Prostate gland (tissue), 2 donors: ENCODE data around the gene B4GALNT1. TPM values are rescaled to one million over a fixed set of nuclear protein-coding genes. Genes with fewer than 3 reads are reported as not detected.
"Not testable (repeated sequence)": the region's sequence is repeated elsewhere in the genome, so short reads cannot be mapped to it uniquely, and the experiment has no call there.

ENCODE experiments used
- DNase-seq: peaks from one replicate; pipeline ENCODE4 v3.0.0-alpha.2; 2019; ENCODE audit warnings: low spot score
- H3K27ac ChIP-seq, 2 donors: fragments of 200-600 bp; sonication (generic); 2 replicates each; pipeline ENCODE4 v1.5.1; 2017 to 2019
- H3K27me3 ChIP-seq: fragments of 200-600 bp; sonication (generic); replicated peaks from 2 replicates; pipeline ENCODE4 v1.5.1; 2019; ENCODE audit not compliant: insufficient read depth
- H3K36me3 ChIP-seq, 2 donors: fragments of 200-600 bp; sonication (generic); 1 replicate in 1 of 2; 2 replicates in 1 of 2; pipeline versions ENCODE4 v1.5.1 to v1.8.1; 2017 to 2019
- H3K4me1 ChIP-seq: fragments of 200-600 bp; sonication (generic); replicated peaks from 2 replicates; pipeline ENCODE4 v1.5.1; 2019
- H3K4me3 ChIP-seq, 2 donors: fragments of 200-600 bp; sonication (generic); 2 replicates each; pipeline ENCODE4 v1.5.1; 2017 to 2019
- H3K9me3 ChIP-seq: fragments of 200-600 bp; sonication (generic); 2 replicates; pipeline ENCODE4 v1.5.1; 2017
- POLR2A ChIP-seq: fragments of 450-650 bp; IDR thresholded peaks from one replicate; pipeline ENCODE4 v1.6.1; 2016; ENCODE audit warnings: antibody characterized with exemption, mild to moderate bottlenecking
- POLR2AphosphoS5 ChIP-seq: sonication (generic); formaldehyde crosslinking; IDR thresholded peaks from one replicate; pipeline ENCODE4 v1.6.1; 2017; ENCODE audit warnings: antibody characterized with exemption
- WGBS: methylation state at CpG from one replicate; pipeline ENCODE4 v1.1.5; 2018; 5-methylcytosine and 5-hydroxymethylcytosine counted together
- intact Hi-C: fragments of 100-400 bp; cut with DNase I; formaldehyde crosslinking; loops from one replicate; pipeline ENCODE4 v1.14.2; 2022
- total RNA-seq, 2 donors: library from RNA; depleted of rRNA; stranded (reverse); fragments of >200 nt; gene quantifications; one replicate each; pipeline ENCODE4 v1.1.0, GENCODE V29; 2016
- TF ChIP-seq, protein P1 (sequence below), 4 experiments: fragments of 200-600 bp in 2 of 4; fragments of 450-650 bp in 2 of 4; sonication (generic) in 2 of 4; IDR thresholded peaks; 1 replicate in 3 of 4; 2 replicates in 1 of 4; pipeline ENCODE4 v1.5.1; 2016 to 2019; ENCODE audit warnings: antibody characterized with exemption in 4 of 4, mild to moderate bottlenecking in 2 of 4, moderate library complexity in 2 of 4

Gene B4GALNT1
- total RNA-seq, 2 donors from 2014 or later = 2.2 to 6.7 TPM

- Histone ChIP-seq H3K4me1 (no peaks in the 10 kb centered on the region), H3K9me3 (no peaks in the 10 kb centered on the region), H3K36me3 (no peaks in the 10 kb centered on the region), H3K27ac (no peak overlapping the region), H3K4me3 (no peak overlapping the region), H3K27me3 (no peaks in the 10 kb centered on the region)
- intact Hi-C loops = no loop called here
- 78% methylated on average over 5 of the region's 5 CpGs for WGBS
- TF ChIP-seq POLR2AphosphoS5 (no peak), POLR2A (no peak)
- TF ChIP-seq, protein P1, sequence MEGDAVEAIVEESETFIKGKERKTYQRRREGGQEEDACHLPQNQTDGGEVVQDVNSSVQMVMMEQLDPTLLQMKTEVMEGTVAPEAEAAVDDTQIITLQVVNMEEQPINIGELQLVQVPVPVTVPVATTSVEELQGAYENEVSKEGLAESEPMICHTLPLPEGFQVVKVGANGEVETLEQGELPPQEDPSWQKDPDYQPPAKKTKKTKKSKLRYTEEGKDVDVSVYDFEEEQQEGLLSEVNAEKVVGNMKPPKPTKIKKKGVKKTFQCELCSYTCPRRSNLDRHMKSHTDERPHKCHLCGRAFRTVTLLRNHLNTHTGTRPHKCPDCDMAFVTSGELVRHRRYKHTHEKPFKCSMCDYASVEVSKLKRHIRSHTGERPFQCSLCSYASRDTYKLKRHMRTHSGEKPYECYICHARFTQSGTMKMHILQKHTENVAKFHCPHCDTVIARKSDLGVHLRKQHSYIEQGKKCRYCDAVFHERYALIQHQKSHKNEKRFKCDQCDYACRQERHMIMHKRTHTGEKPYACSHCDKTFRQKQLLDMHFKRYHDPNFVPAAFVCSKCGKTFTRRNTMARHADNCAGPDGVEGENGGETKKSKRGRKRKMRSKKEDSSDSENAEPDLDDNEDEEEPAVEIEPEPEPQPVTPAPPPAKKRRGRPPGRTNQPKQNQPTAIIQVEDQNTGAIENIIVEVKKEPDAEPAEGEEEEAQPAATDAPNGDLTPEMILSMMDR (IDR thresholded peaks at IDR 0.05) = no peak
- no peak for DNase-seq
Observed at GRCh38 chr12:57666897-57667296, 33.9 kb upstream of the B4GALNT1 start.

DNA sequence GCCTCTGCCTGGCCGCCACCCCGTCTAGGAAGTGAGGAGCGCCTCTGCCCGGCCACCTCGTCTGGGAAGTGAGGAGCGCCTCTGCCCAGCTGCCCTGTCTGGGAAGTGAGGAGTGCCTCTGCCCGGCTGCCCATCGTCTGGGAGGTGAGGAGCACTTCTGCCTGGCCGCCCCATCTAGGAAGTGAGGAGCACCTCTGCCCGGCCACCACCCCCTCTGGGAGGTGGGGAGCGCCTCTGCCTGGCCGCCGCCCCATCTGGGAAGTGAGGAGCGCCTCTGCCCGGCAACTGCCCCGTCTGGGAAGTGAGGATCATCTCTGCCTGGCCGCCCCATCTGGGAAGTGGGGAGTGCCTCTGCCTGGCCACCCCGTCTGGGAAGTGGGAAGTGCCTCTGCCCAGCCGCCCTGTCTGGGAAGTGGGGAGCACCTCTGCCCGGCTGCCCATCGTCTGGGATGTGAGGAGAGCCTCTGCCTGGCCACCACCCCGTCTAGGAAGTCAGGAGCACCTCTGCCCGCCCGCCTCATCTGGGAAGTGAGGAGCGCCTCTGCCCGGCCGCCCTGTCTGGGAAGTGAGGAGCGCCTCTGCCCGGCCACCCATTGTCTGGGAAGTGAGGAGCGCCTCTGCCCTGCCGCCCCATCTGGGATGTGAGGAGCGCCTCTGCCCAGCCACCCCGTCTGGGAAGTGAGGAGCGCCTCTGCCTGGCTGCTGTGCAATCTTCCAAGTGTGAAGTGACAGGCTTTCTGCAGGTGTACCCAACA lies 32.2 kb upstream of the B4GALNT1 start:
- H3K4me3 ChIP-seq, H3K27me3 ChIP-seq, intact Hi-C loops, DNase-seq, H3K36me3 ChIP-seq, H3K9me3 ChIP-seq, H3K27ac ChIP-seq, H3K4me1 ChIP-seq: not testable (repeated sequence)
- WGBS = 89% methylated on average over 33 of the region's 34 CpGs

DNA sequence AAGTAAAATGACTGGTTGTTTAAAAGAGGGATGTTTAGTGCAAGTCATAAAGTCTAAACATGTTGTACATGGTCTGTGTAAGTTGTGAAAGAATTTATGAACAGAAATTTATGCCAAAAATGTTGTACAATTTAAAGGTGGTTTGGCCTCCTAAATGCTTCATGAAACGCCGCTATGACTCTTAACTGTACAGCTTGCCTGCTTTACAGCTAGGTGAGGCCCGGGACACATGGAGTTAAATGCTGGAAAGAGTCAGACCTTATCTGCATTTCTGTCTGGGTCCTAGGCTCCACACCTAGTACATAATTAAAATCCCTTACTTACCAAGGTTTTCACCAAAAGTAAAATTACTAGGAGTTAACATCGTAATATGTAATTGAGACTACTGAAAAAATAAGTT lies 28.4 kb upstream of the B4GALNT1 start:
- H3K27ac ChIP-seq = no peak overlapping the region
- WGBS = 83% methylated on average over 4 of the region's 4 CpGs
- H3K27me3 ChIP-seq = no peaks in the 10 kb centered on the region
- no peak for DNase-seq
- TF ChIP-seq POLR2A = no peak
- TF ChIP-seq, protein P1 (IDR thresholded peaks at IDR 0.05) = no peak
- no peak for TF ChIP-seq POLR2AphosphoS5
- intact Hi-C loops = no loop called here
- no peaks in the 10 kb centered on the region for H3K36me3 ChIP-seq
- no peak overlapping the region for H3K4me3 ChIP-seq
- H3K9me3 ChIP-seq = no peaks in the 10 kb centered on the region
- no peaks in the 10 kb centered on the region for H3K4me1 ChIP-seq

DNA sequence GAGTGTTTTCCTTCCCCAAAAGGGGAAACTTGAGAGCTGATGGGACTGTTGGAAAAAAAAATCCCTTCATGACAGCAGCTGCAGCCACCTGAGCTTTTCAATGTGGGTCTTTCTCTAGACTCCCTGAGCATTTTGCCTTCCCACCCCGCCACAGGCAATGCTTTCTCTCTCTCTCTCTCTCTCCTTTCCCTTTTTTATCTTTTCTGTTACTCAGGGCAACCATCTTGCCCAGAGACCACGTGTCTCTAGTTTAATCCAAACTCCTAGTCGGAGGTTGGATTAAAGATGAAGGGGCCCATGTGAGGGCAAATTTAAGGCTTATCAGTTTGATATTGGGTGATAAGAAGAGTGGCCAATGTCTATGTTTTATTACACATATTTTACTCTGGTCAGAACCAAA lies 25.9 kb upstream of the B4GALNT1 start:
- TF ChIP-seq POLR2A (no peak), POLR2AphosphoS5 (no peak)
- TF ChIP-seq, protein P1 (IDR thresholded peaks at IDR 0.05) = no peak
- no peaks in the 10 kb centered on the region for H3K4me1 ChIP-seq
- intact Hi-C loops = no loop called here
- H3K4me3 ChIP-seq = no peak overlapping the region
- H3K27ac ChIP-seq = no peak overlapping the region
- no peak for DNase-seq
- WGBS = 54% methylated on average over 3 of the region's 3 CpGs
- H3K9me3 ChIP-seq = no peaks in the 10 kb centered on the region
- H3K36me3 ChIP-seq = no peaks in the 10 kb centered on the region
- H3K27me3 ChIP-seq = no peaks in the 10 kb centered on the region

DNA sequence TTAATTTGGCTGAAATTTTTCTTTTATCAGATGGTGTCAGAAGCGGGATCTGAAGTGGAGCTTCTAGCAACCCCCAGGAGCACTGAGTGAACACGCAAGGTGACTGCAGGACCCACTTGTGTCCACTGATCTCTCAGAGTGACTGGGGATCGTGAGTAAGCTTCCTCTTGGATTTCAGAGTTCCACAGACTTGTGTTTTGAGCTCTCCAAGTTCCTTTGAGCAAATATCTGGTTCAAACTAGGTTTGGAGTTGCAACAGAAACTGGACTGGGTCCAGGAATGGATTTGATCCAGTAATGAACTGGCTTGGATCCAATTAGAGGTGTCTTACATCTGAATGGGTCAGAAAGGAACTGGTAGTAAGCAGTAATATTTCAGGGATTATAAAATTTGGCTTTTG lies 24.7 kb upstream of the B4GALNT1 start:
- DNase-seq = peak; percentile 51
- 47% methylated on average over 3 of the region's 3 CpGs for WGBS
- TF ChIP-seq POLR2A (no peak), POLR2AphosphoS5 (peak; percentile 64)
- TF ChIP-seq, protein P1 (IDR thresholded peaks at IDR 0.05) = no peak
- no peaks in the 10 kb centered on the region for H3K9me3 ChIP-seq
- no peaks in the 10 kb centered on the region for H3K4me1 ChIP-seq
- peak overlapping the region in 1 of 2 donors; percentile 43 for H3K27ac ChIP-seq
- intact Hi-C loops = no loop called here
- no peaks in the 10 kb centered on the region for H3K27me3 ChIP-seq
- H3K36me3 ChIP-seq = no peaks in the 10 kb centered on the region
- H3K4me3 ChIP-seq = no peak overlapping the region

DNA sequence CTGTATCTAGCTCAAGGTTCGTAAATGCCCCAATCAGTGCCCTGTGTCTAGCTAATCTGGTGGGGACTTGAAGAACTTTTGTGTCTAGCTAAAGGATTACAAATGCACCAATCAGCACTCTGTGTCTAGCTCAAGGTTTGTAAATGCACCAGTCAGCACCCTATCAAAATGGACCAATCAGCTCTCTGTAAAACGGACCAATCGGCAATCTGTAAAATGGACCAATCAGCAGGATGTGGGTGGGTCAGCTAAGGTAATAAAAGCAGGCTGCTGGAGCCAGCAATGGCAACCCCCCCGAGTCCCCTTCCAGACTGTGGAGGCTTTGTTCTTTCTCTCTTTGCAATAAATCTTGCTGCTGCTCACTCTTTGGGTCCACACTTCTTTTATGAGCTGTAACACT lies 23.4 kb upstream of the B4GALNT1 start:
- H3K9me3 ChIP-seq, H3K4me3 ChIP-seq, intact Hi-C loops, H3K4me1 ChIP-seq, H3K36me3 ChIP-seq, DNase-seq, H3K27ac ChIP-seq, H3K27me3 ChIP-seq: not testable (repeated sequence)
- WGBS = 72% methylated on average over 4 of the region's 4 CpGs
